GM21381 (cell line): ENCODE results near the gene DYNLL1.

ENCODE experiments used
- ATAC-seq: cut with Tn5 transposase; IDR thresholded peaks from one replicate; pipeline ENCODE4 v1.9.1; 2021; ENCODE audit warnings: mild to moderate bottlenecking, moderate library complexity; ENCODE audit not compliant: unreplicated experiment

Gene DYNLL1

GRCh38 chr12:120546050-120546386 lies 50.1 kb downstream of the DYNLL1 start:
- no peak for ATAC-seq
